ENCODE data around the gene PRC1.
A peak's percentile ranks its signal among the peaks of the same experiment; 100 is the strongest.
"Not testable (repeated sequence)": the region's sequence is repeated elsewhere in the genome, so short reads cannot be mapped to it uniquely, and the experiment has no call there.

PRC1 gene, protein sequence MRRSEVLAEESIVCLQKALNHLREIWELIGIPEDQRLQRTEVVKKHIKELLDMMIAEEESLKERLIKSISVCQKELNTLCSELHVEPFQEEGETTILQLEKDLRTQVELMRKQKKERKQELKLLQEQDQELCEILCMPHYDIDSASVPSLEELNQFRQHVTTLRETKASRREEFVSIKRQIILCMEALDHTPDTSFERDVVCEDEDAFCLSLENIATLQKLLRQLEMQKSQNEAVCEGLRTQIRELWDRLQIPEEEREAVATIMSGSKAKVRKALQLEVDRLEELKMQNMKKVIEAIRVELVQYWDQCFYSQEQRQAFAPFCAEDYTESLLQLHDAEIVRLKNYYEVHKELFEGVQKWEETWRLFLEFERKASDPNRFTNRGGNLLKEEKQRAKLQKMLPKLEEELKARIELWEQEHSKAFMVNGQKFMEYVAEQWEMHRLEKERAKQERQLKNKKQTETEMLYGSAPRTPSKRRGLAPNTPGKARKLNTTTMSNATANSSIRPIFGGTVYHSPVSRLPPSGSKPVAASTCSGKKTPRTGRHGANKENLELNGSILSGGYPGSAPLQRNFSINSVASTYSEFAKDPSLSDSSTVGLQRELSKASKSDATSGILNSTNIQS

GRCh38 chr15:90994417-90995311, at the start of gene PRC1:
TSS of gene PRC1 (minus strand) at chr15:90994535. CDS start at chr15:90994417, 118 bp downstream.
- ATAC-seq, result peak; percentile 98

GRCh38 chr15:91043202-91043874, 49.0 kb upstream of the PRC1 start:
- no peak for ATAC-seq

- peak in 1 of 2 donors; percentile 30 for ATAC-seq
Measured at GRCh38 chr15:91040856-91041255, 46.5 kb upstream of the PRC1 start.

- ATAC-seq, result no peak
Measured at GRCh38 chr15:91039996-91040395, 45.7 kb upstream of the PRC1 start.

GRCh38 chr15:91032919-91033803, 38.8 kb upstream of the PRC1 start:
- peak in 1 of 2 donors; percentile 53 for ATAC-seq

DNA sequence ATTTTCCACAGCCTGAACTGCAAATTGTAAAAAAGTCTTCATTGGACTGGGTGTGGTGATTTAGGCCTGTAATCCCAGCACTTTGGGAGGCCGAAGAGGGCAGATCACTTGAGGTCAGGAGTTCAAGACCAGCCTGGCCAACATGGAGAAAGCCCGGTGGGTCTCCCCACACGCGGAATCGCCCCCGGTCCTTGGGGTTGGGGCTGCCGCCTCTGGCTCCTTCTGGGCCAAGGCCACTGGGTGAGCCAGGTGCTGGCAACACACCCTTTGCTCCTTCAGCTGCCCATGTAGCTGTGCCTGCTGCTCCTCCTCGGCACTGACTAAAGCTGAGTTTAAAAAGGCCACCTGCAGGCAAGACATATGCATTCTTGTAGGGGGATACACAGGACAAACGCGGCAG, 37.5 kb upstream of the PRC1 start:
- ATAC-seq, result no peak

- ATAC-seq, result no peak
Measured at GRCh38 chr15:91027677-91028076, 33.3 kb upstream of the PRC1 start.

DNA sequence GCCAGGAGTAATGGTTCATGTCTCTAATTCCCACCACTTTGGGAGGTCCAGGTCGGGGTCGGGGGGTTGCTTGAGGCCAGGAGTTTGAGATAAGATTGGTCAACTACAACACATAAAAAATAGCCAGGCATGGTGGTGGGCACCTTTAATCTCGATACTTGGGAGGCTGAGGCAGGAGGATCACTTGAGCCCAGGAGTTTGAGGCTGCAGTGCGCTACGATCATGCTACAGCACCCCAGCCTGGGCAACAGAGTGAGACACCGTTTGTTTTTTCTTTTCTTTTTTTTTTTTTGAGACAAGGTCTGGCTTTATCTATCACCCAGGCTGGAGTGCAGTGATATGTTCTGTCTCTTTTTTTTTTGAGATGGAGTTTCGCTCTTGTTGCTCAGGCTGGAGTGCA, 29.4 kb upstream of the PRC1 start:
- no peak for ATAC-seq

DNA sequence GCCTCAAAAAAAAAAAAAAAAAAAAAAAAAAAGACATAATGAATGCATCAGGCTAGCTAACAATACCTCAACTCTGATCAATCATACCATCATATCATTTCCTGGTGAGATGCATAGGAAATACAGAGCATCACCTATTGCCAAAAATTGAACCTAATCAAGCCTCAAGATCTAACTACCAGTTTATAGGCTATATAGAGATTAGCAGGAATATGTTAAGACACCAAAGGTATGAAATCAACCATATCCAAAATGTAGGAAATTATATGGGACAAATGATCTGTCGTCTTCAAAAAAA, 28.4 kb upstream of the PRC1 start:
- ATAC-seq, result peak; percentile 52 to 55

DNA sequence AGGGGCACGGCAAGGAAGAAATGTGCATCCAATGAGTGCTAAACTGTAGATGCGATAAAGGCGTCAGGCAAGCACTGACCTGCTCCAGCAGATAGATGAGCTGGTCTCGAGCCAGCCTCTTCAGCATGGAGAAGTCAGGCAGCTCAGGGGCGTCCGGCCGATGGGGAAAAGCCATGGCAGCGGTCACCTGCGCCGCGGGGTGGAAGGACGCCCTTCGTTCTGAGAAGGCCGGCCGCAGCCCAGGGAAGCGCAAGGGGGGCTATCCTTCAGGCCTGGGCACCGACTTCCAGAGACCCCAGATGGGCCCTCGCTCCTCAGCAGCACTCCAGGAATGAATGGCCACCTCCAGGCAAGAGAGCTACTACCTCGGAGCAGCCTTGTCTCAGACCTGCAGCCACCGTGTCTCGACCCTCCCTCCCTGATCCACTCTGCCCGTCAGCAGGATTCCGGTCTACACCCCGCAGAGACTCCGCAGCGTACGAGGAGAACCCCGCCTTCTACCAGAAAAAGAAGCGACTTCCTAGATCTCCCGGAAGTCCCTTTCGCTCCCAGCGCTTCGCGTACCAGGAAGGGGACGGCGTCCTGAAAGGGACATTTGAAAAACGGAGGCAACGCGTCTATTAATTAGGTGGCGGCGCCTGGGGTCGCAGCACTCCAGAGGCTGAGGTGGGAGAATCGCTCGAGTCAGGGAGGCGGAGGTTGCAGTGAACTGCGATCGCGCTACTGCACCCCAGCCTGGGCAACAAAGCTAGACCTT, 27.9 kb upstream of the PRC1 start, which contains the start of gene VPS33B:
Gene VPS33B (minus strand): TSS at position 520 of the 757 bp plus-strand sequence. CDS start 345 bp downstream, at position 175.
- ATAC-seq, result peak; percentile 76 to 82

GRCh38 chr15:91021516-91022074, 27.3 kb upstream of the PRC1 start:
- no peak for ATAC-seq

- no peak for ATAC-seq
Measured at GRCh38 chr15:91018158-91018557, 23.8 kb upstream of the PRC1 start.

DNA sequence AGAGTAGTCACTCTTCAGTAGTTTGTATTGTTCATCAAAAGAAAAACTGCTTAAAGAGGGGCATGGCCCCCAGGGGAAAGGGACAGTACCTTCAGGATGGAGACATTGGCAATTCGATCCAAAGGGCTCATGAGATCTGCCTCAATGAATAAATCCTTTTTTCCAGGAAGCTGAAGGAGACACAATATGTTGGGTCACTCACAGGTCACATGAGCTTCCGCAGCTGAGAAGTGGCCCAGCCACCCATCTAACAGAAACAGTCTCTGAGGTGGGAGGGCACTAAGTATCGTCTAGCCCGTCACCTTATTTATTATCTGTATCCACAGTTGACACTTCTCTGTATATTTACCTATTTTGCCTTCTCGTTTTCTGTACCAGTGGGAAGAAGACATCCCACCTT, 23.4 kb upstream of the PRC1 start:
- no peak for ATAC-seq

- ATAC-seq, result not testable (repeated sequence)
Measured at GRCh38 chr15:91013701-91014100, 19.4 kb upstream of the PRC1 start.

- ATAC-seq, result no peak
Measured at GRCh38 chr15:91007266-91007665, 12.9 kb upstream of the PRC1 start.

DNA sequence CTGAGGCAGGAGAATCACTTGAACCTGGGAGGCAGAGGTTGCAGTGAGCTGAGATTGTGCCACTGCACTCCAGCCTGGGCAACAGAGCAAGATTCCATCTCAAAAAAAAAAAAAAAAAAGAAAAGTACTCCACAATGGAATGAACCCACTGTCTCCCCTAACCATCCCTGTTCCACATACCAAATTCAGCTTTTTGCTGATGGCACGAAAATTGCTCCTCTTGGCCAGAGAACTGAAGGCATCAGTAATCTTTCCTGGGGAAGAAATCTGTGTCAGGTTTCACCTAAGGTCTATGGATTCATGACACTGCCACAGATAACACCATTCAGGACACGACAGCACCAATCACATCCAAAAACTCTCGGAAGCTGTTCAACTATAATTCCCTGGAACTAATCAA, 6.9 kb upstream of the PRC1 start:
- no peak for ATAC-seq

GRCh38 chr15:90998737-90999136, 4.4 kb upstream of the PRC1 start:
- no peak for ATAC-seq

DNA sequence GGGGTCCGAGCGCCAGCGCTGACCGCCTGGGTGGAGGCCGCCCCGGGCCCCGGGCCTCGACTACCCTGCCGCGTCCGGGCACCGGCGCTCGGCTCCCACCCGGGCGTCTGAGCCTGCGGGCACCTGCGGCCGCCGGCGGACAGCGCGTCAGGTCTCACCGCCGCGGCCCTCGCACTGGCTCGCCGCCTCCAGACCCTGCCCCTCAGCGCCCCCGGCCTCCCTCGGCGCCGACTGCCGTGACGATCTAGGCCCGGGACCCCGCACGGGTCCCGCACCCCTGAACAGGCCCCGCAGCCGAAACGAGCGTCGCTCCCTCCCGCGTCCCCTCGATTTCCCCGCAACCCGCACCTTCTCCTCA, 297 bp downstream of the PRC1 start:
- peak; percentile 4 to 13 for ATAC-seq

DNA sequence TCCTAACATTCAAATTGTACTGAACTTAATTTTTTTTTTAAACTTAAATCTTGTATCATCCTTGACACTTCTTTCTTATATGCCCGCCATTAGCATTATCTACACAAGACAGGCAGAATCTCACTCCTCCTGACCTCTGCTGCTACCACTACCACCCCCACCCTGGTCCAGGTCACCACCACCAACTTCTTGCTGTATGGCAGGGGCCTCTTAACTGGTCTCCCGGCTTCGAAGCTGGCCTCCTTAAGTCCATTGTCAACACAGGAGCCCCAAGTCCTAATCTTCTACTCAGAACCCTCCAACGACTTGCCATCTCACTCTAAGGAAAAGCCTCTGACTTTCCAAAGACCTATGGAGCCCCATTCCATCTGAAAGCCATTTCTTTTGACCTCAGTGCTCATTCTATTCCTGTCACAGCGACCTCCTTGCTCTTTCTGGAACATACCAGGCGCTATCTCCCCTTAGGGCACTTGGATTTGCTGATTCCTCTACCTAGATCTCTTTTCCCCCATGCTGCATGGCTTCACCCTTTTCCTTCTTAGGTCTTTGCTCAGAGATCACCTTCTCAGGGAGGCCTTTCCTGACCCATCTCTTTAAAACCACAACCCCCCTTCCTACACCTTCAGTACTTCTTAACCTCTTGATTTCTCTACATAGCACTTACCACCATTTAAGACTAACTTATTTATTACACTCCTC, 2.6 kb downstream of the PRC1 start:
- ATAC-seq, result no peak

- no peak for ATAC-seq
Measured at GRCh38 chr15:90990446-90990845, 3.9 kb downstream of the PRC1 start.

Data from activated CD4-positive, CD25-positive, alpha-beta regulatory T cell treated with anti-CD3 and anti-CD28 coated beads, Interleukin-2, amount 50 U/mL, for 24 hours (primary cell).